ENCODE measurements around the gene CFAP54.

DNA sequence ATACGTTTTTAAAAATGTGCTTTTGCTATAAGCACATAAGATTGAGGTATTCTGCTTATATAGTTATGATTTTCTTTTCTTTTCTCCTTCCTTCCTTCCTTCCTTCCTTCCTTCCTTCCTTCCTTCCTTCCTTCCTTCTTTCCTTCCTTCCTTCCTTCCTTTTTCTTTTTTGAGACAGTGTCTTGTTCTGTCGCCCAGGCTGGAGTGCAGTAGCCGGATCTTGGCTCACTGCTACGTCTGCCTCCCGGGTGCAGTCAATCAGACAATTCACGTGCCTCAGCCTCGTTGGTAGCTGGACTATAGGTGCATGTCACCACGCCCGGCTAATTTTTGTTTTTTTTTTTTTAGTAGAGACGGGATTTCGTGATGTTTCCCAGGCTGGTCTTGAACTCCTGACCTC lies 5.8 kb downstream of the CFAP54 start:
- TF ChIP-seq, protein P1, sequence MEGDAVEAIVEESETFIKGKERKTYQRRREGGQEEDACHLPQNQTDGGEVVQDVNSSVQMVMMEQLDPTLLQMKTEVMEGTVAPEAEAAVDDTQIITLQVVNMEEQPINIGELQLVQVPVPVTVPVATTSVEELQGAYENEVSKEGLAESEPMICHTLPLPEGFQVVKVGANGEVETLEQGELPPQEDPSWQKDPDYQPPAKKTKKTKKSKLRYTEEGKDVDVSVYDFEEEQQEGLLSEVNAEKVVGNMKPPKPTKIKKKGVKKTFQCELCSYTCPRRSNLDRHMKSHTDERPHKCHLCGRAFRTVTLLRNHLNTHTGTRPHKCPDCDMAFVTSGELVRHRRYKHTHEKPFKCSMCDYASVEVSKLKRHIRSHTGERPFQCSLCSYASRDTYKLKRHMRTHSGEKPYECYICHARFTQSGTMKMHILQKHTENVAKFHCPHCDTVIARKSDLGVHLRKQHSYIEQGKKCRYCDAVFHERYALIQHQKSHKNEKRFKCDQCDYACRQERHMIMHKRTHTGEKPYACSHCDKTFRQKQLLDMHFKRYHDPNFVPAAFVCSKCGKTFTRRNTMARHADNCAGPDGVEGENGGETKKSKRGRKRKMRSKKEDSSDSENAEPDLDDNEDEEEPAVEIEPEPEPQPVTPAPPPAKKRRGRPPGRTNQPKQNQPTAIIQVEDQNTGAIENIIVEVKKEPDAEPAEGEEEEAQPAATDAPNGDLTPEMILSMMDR (IDR thresholded peaks at IDR 0.05; ENCODE audit: low read length), result no peak
- TF ChIP-seq EZH2 (IDR thresholded peaks at IDR 0.05; ENCODE audit: borderline replicate concordance, low read length), result no peak

Measured in OCI-LY1 (cell line).